ENCODE data around the gene ZSWIM3.

The ZSWIM3 gene

DNA sequence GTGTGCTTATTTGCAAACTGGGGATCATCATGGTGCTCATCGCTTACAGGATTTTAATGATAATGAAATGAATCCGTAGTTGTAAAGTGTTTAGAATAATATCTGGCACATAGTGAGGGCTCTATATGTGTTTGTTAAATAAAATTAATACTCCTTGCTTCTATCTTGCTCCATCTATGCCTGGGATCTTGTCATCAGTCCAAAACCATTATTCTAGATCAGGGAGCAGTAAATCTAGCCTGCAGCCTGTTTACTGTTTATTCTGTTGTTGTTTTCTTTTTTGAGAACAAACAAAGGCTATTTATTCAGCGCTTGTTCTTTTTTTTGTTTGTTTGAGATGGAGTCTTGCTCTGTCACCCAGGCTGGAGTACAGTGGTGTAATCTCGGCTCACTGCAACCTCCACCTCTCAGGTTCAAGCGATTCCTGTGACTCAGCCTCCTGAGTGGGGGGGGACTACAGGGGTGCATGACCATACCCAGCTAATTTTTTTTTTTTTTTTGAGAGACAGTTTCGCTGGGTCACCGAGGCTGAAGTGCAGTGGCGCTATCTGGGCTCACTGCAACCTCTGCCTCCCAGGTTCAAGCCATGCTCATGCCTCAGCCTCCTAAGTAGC, 8.3 kb upstream of the ZSWIM3 start:
- DNase-seq (ENCODE audit: low read depth) = no peak
- no peak for TF ChIP-seq CTCF (IDR thresholded peaks at IDR 0.05; ENCODE audit: low read length, missing control alignments)
- H3K4me3 ChIP-seq (replicated peaks; ENCODE audit: low read depth, low read length) = no peak overlapping the region

DNA sequence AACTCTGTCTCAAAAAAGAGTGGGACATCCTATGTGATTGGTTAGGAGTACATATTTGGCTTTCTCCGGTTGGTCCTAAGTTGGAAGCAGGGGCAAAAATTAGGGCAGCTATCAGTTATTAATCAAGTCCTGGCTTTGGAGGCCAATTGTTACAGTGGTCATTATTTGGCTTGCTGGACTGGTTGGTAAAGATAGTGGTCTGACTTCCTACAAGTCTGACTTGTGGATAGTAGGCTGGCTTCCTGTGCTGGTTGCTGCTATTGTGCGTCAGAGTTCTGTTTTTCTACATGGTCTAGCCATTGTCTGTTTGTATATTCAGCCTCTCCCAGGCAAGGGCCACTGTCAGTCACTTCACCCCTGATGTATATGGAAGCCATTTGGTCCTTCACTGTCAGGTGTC, 7.2 kb upstream of the ZSWIM3 start:
- H3K4me3 ChIP-seq (replicated peaks; ENCODE audit: low read depth, low read length) = no peak overlapping the region
- no peak for DNase-seq (ENCODE audit: low read depth)
- TF ChIP-seq CTCF (IDR thresholded peaks at IDR 0.05; ENCODE audit: low read length, missing control alignments) = no peak

DNA sequence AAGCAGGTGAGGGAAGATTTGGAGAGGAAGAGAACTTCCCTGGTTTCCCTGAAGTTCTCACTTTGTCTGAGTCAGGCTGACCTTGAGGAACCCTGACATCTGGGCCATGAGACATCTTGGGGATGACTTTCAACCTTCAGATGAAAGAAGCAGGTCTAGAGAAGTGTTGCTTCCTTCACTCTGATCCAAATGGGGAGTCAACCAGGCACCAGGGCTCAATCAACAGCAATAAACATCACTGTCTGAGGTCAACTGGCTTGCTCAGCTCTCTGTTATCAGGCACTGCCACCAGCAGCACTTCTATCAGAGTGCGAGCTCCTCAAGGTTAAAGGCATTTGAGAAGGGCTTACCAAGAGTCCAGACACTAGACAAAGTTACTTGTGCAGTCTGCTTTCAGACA, 6.5 kb upstream of the ZSWIM3 start:
- H3K4me3 ChIP-seq (replicated peaks; ENCODE audit: low read depth, low read length) = no peak overlapping the region
- no peak for DNase-seq (ENCODE audit: low read depth)
- TF ChIP-seq CTCF (IDR thresholded peaks at IDR 0.05; ENCODE audit: low read length, missing control alignments) = no peak

DNA sequence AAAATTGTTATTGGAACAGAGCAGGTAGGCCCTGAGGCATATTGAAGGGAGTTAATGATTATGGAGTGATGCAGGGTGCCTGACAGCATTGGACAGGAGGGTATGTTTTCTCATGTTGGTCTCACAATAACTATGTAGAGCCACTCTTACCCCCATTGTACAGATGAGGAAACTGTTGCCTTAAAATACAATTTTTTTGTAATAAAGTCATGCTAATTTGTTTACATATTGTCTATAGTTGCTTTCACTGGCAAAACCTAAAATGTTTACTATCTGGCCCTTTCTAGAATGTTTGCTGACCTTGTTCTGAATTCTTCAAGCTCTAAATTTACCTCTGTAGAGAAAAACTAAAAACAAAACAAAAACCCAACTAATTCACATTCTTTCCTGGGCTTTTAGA, 5.9 kb upstream of the ZSWIM3 start:
- no peak for DNase-seq (ENCODE audit: low read depth)
- no peak for TF ChIP-seq CTCF (IDR thresholded peaks at IDR 0.05; ENCODE audit: low read length, missing control alignments)
- H3K4me3 ChIP-seq (replicated peaks; ENCODE audit: low read depth, low read length) = no peak overlapping the region

DNA sequence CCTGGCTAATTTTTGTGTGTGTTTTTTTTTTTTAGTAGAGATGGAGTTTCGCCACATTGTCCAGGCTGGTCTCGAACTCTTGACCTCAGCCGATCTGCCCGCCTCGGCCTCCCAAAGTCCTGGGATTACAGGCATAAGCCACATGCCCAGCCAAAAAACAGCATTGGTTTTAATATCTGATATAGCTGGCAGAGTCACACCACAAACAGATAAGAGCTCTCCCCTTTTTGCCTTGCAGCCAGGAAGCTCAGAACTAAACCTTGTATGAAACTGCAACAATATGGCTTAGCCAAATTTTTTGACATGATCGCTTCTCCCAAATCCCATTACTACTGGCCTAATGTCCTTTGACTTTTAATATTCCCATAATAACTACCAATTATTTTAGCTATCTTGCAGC, 5.1 kb upstream of the ZSWIM3 start:
- no peak overlapping the region for H3K4me3 ChIP-seq (replicated peaks; ENCODE audit: low read depth, low read length)
- TF ChIP-seq CTCF (IDR thresholded peaks at IDR 0.05; ENCODE audit: low read length, missing control alignments) = no peak
- DNase-seq (ENCODE audit: low read depth) = no peak

GRCh38 chr20:45853484-45853883, 3.9 kb upstream of the ZSWIM3 start:
- no peak for TF ChIP-seq CTCF (IDR thresholded peaks at IDR 0.05; ENCODE audit: low read length, missing control alignments)
- no peak for DNase-seq (ENCODE audit: low read depth)
- H3K4me3 ChIP-seq (replicated peaks; ENCODE audit: low read depth, low read length) = no peak overlapping the region

- H3K4me3 ChIP-seq (replicated peaks; ENCODE audit: low read depth, low read length) = peak overlapping the region; percentile 73
- no peak for DNase-seq (ENCODE audit: low read depth)
- TF ChIP-seq CTCF (IDR thresholded peaks at IDR 0.05; ENCODE audit: low read length, missing control alignments) = no peak
Measured at GRCh38 chr20:45857882-45858216, 435 bp downstream of the ZSWIM3 start.
